ENCODE results near the gene HIRA. TPM values are rescaled to one million over a fixed set of nuclear protein-coding genes. Genes with fewer than 3 reads are reported as not detected.

Gene HIRA
- total and polyA plus RNA-seq, 8 donors: 6.4 to 47.2 (median 12.6) TPM

DNA sequence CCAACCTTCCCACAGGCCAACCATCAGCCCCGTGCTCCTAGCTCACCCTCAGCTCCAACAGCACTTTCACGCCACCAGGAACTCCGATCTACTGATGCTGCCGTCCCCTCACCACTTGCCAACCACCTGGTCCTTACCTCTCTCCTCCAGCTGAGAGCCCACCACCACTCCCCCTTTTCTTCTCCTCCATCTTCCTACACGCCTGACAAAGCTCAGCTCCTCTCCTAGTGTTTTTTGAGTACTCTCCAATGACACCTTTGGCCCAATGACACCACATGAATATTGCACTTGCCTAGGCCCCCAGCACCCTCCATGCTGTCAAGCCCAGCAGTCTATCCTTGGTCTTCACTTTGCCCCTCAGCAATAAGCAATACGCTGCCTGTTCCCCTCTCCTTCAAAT lies 30.7 kb downstream of the HIRA start:
- no peaks in the 10 kb centered on the region for H3K4me1 ChIP-seq
- TF ChIP-seq, protein P1, sequence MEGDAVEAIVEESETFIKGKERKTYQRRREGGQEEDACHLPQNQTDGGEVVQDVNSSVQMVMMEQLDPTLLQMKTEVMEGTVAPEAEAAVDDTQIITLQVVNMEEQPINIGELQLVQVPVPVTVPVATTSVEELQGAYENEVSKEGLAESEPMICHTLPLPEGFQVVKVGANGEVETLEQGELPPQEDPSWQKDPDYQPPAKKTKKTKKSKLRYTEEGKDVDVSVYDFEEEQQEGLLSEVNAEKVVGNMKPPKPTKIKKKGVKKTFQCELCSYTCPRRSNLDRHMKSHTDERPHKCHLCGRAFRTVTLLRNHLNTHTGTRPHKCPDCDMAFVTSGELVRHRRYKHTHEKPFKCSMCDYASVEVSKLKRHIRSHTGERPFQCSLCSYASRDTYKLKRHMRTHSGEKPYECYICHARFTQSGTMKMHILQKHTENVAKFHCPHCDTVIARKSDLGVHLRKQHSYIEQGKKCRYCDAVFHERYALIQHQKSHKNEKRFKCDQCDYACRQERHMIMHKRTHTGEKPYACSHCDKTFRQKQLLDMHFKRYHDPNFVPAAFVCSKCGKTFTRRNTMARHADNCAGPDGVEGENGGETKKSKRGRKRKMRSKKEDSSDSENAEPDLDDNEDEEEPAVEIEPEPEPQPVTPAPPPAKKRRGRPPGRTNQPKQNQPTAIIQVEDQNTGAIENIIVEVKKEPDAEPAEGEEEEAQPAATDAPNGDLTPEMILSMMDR (IDR thresholded peaks at IDR 0.05): no peak
- TF ChIP-seq EP300 (IDR thresholded peaks at IDR 0.05) (no peak), POLR2AphosphoS5 (IDR thresholded peaks at IDR 0.05) (no peak), POLR2A (IDR thresholded peaks at IDR 0.05) (no peak)
- H3K36me3 ChIP-seq: peaks cover 21 to 81% (median 77%) of the 10 kb centered on the region in 4 donors
- H3K27me3 ChIP-seq: no peaks in the 10 kb centered on the region
- intact Hi-C loops (cut with DNase I; ENCODE audit: low total_unique reads): no loop called here
- no peaks in the 10 kb centered on the region for H3K9me3 ChIP-seq
- DNase-seq: no peak
- WGBS, 5 donors: 92 to 98% (median 93%) methylated on average over 6 of the region's 6 CpGs
- H3K4me3 ChIP-seq: no peak overlapping the region
- H3K27ac ChIP-seq: no peak overlapping the region

DNA sequence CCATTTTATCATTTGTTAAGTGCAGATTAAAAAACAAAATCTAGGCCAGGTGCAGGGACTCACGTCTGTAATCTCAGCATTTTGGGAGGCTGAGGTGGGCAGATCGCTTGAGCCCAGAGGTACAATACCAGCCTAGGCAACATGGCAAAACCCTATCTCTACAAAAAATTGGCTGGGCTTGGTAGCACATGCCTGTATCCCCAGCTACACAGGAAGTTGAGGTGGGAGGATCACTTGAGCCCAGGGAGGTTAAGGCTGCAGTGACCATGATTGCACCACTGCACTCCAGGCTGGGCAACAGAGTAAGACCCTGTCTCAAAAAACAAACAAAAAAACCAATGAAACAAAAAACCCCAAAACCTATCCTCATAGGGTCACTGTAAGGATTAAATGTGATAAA lies 32.9 kb downstream of the HIRA start:
- no peak overlapping the region for H3K27ac ChIP-seq
- 83 to 95% (median 85%) methylated on average over 2 of the region's 2 CpGs for WGBS, 5 donors
- intact Hi-C loops (cut with DNase I; ENCODE audit: low total_unique reads): no loop called here
- no peak for TF ChIP-seq EP300 (IDR thresholded peaks at IDR 0.05)
- TF ChIP-seq POLR2A (IDR thresholded peaks at IDR 0.05): no peak
- TF ChIP-seq, protein P1 (IDR thresholded peaks at IDR 0.05): no peak
- no peak for TF ChIP-seq POLR2AphosphoS5 (IDR thresholded peaks at IDR 0.05)
- H3K4me1 ChIP-seq: no peaks in the 10 kb centered on the region
- H3K9me3 ChIP-seq: no peaks in the 10 kb centered on the region
- H3K36me3 ChIP-seq: peaks cover 34 to 82% (median 80%) of the 10 kb centered on the region in 4 donors
- DNase-seq: no peak
- H3K4me3 ChIP-seq: no peak overlapping the region
- no peaks in the 10 kb centered on the region for H3K27me3 ChIP-seq

DNA sequence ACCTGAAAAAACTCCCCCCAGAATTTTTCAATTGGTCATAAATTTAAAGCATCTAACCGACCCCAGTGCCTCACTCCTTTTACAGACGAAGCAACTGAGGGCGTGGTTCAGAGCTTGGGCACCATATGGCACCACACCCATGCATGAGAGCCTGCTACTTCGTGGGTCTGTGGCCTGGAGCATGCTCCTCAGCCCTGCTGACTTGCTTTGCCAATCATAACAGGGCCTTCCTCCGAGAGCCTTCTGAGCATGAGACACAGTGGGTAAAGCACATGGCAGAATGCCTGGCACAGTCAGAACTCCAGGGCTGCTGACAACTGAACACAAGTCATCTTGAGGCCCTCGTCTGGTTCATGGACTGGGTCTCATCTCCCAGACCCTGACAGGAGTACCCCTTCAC lies 33.3 kb downstream of the HIRA start:
- intact Hi-C loops (cut with DNase I; ENCODE audit: low total_unique reads): no loop called here
- H3K27ac ChIP-seq: no peak overlapping the region
- H3K4me3 ChIP-seq: no peak overlapping the region
- 71 to 78% (median 74%) methylated on average over 5 to 6 of the region's 6 CpGs for WGBS, 5 donors
- no peaks in the 10 kb centered on the region for H3K27me3 ChIP-seq
- DNase-seq: peak in 1 of 2 donors; percentile 12
- TF ChIP-seq POLR2AphosphoS5 (IDR thresholded peaks at IDR 0.05) (no peak), POLR2A (IDR thresholded peaks at IDR 0.05) (no peak), EP300 (IDR thresholded peaks at IDR 0.05) (no peak)
- TF ChIP-seq, protein P1 (IDR thresholded peaks at IDR 0.05): no peak
- no peaks in the 10 kb centered on the region for H3K9me3 ChIP-seq
- peaks cover 37 to 87% (median 85%) of the 10 kb centered on the region in 4 donors for H3K36me3 ChIP-seq
- H3K4me1 ChIP-seq: no peaks in the 10 kb centered on the region

DNA sequence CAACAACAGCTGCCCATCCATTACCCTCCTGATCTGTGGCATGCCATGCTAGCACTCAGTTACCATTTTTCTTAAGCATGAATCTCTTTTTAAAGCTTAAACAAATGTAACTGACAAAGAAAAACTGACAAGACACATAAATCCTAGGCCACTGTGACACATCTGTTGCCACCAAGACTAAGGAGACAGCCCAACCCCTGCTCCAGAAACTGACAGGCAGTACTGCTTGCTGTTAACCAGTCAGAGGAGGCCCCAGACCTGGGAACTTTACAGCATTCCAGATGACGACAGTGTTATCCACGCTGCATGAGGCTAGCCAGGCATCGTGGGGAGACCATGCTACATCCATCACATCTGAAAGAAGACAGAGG lies 33.8 kb downstream of the HIRA start:
- 92 to 97% (median 95%) methylated on average over 2 to 3 of the region's 3 CpGs for WGBS, 5 donors
- no peaks in the 10 kb centered on the region for H3K4me1 ChIP-seq
- no peak overlapping the region for H3K4me3 ChIP-seq
- H3K27ac ChIP-seq: no peak overlapping the region
- no peak for DNase-seq
- TF ChIP-seq EP300 (IDR thresholded peaks at IDR 0.05): no peak
- TF ChIP-seq, protein P1 (IDR thresholded peaks at IDR 0.05): no peak
- no peak for TF ChIP-seq POLR2AphosphoS5 (IDR thresholded peaks at IDR 0.05)
- TF ChIP-seq POLR2A (IDR thresholded peaks at IDR 0.05): no peak
- no peaks in the 10 kb centered on the region for H3K27me3 ChIP-seq
- intact Hi-C loops (cut with DNase I; ENCODE audit: low total_unique reads): no loop called here
- H3K9me3 ChIP-seq: no peaks in the 10 kb centered on the region
- H3K36me3 ChIP-seq: peaks cover 41 to 91% (median 90%) of the 10 kb centered on the region in 4 donors

All from stomach (tissue), 9 donors.